ENCODE measurements around the gene CRIP3.
A peak's percentile ranks its signal among the peaks of the same experiment; 100 is the strongest.

CRIP3 gene

DNA sequence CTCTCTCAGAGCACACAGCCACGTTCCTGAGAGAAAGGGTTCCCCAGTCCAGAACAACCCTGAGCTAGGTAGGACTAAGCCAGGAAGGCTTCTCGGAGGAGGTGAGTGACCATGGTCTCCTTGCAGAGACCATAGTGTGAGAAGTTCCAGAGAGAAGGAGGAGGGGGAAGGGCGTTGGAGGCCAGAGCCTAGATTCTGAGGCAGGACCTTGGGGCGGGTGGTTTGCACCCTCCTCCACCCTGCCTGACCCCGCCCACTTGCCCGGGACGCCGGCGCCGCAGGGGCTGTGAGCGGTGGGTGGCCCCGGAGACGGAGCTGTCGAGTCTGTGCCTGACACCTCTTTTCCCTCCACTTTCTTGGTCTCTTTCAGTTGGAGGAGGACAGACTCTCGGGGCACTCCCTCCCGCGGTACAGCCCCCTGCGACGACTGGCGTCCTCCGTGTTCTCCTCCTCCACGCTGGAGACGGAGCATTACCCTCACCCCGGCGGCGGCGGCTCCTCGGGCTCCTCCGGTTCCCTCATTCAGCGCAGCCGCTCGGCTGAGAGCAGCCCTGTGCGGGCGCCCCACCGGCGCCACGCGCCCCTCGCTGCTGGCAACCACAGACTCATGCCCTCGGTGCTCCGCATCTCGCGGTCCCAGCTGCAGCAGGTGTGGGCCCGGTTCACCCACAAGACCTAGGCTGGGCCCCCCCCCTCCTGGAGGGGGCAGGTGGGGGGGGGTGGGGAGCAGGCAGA lies 39.2 kb downstream of the CRIP3 start:
- Histone ChIP-seq H4K20me1 (ENCODE audit: insufficient read depth, low read length, poor library complexity, severe bottlenecking) (no peaks in the 10 kb centered on the region), H3K9ac (ENCODE audit: low read depth, low read length, poor library complexity, severe bottlenecking) (no peak overlapping the region), H3K4me3 (ENCODE audit: low read length, poor library complexity, severe bottlenecking) (peak overlapping the region; percentile 23), H2AFZ (ENCODE audit: low read length) (peak overlapping the region; percentile 58; the same call in 1 of the 2 replicates), H3K79me2 (ENCODE audit: insufficient read depth, low read length) (no peaks in the 10 kb centered on the region), H3K4me1 (ENCODE audit: insufficient read depth, low read length, poor library complexity, severe bottlenecking) (no peaks in the 10 kb centered on the region), H3K36me3 (ENCODE audit: insufficient read depth, low read length) (no peaks in the 10 kb centered on the region), H3K9me2 (replicated peaks; ENCODE audit: low read depth, low read length) (no peaks in the 10 kb centered on the region), H3F3A (ENCODE audit: low read depth) (no peaks in the 10 kb centered on the region), H3K27me3 (ENCODE audit: insufficient read depth, low read length, poor library complexity, severe bottlenecking) (no peaks in the 10 kb centered on the region), H3K9me3 (ENCODE audit: insufficient read depth, low read depth, low read length) (no peaks in the 10 kb centered on the region), H3K4me2 (ENCODE audit: low read depth, low read length, poor library complexity, severe bottlenecking) (peak overlapping the region; percentile 26)
- TF ChIP-seq, protein P1, sequence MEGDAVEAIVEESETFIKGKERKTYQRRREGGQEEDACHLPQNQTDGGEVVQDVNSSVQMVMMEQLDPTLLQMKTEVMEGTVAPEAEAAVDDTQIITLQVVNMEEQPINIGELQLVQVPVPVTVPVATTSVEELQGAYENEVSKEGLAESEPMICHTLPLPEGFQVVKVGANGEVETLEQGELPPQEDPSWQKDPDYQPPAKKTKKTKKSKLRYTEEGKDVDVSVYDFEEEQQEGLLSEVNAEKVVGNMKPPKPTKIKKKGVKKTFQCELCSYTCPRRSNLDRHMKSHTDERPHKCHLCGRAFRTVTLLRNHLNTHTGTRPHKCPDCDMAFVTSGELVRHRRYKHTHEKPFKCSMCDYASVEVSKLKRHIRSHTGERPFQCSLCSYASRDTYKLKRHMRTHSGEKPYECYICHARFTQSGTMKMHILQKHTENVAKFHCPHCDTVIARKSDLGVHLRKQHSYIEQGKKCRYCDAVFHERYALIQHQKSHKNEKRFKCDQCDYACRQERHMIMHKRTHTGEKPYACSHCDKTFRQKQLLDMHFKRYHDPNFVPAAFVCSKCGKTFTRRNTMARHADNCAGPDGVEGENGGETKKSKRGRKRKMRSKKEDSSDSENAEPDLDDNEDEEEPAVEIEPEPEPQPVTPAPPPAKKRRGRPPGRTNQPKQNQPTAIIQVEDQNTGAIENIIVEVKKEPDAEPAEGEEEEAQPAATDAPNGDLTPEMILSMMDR (conservative IDR thresholded peaks at IDR 0.05; ENCODE audit: low read length), result no peak
- no peak for TF ChIP-seq EZH2phosphoT487 (IDR thresholded peaks at IDR 0.05; ENCODE audit: borderline replicate concordance)

DNA sequence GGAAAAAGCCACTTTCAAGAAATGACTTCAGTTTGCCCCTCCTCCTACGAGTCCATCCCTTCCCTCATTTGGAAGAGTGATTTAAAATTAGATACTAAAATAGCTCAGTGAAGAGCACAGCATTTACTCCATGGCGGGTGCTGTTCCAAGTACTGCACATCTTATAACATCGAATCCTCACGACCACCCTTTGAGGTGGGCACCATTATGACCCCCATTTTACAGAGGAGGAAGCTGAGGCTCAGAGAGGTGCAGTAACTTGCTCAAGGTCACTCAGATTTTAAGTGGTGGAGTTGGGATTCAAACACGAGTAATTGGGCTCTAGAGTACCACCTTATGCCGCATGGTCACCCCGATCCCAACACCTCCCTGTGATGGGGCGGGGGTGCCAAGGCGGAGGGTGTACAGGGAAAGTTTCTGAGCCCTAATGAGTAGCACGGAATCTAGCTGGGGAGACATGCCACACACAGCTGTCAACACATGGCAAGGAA lies 39.8 kb downstream of the CRIP3 start:
- Histone ChIP-seq H3K4me1 (ENCODE audit: insufficient read depth, low read length, poor library complexity, severe bottlenecking) (no peaks in the 10 kb centered on the region), H3K9me3 (ENCODE audit: insufficient read depth, low read depth, low read length) (no peaks in the 10 kb centered on the region), H3K79me2 (ENCODE audit: insufficient read depth, low read length) (no peaks in the 10 kb centered on the region), H3F3A (ENCODE audit: low read depth) (no peaks in the 10 kb centered on the region), H3K9me2 (replicated peaks; ENCODE audit: low read depth, low read length) (no peaks in the 10 kb centered on the region), H3K27me3 (ENCODE audit: insufficient read depth, low read length, poor library complexity, severe bottlenecking) (no peaks in the 10 kb centered on the region), H4K20me1 (ENCODE audit: insufficient read depth, low read length, poor library complexity, severe bottlenecking) (no peaks in the 10 kb centered on the region), H3K36me3 (ENCODE audit: insufficient read depth, low read length) (no peaks in the 10 kb centered on the region), H3K4me2 (ENCODE audit: low read depth, low read length, poor library complexity, severe bottlenecking) (no peak overlapping the region), H2AFZ (ENCODE audit: low read length) (0 out of 2 replicates have a peak overlapping the region, but pooled peaks have one; percentile 12), H3K4me3 (ENCODE audit: low read length, poor library complexity, severe bottlenecking) (no peak overlapping the region), H3K9ac (ENCODE audit: low read depth, low read length, poor library complexity, severe bottlenecking) (no peak overlapping the region)
- TF ChIP-seq, protein P1 (conservative IDR thresholded peaks at IDR 0.05; ENCODE audit: low read length), result no peak
- TF ChIP-seq EZH2phosphoT487 (IDR thresholded peaks at IDR 0.05; ENCODE audit: borderline replicate concordance), result no peak

GRCh38 chr6:43268355-43268700 lies 40.3 kb downstream of the CRIP3 start:
- Histone ChIP-seq H3K9ac (ENCODE audit: low read depth, low read length, poor library complexity, severe bottlenecking) (no peak overlapping the region), H3K9me2 (replicated peaks; ENCODE audit: low read depth, low read length) (no peaks in the 10 kb centered on the region), H2AFZ (ENCODE audit: low read length) (peak overlapping the region; percentile 12; the same call in 1 of the 2 replicates), H3K9me3 (ENCODE audit: insufficient read depth, low read depth, low read length) (no peaks in the 10 kb centered on the region), H3F3A (ENCODE audit: low read depth) (no peaks in the 10 kb centered on the region), H3K79me2 (ENCODE audit: insufficient read depth, low read length) (no peaks in the 10 kb centered on the region), H3K4me3 (ENCODE audit: low read length, poor library complexity, severe bottlenecking) (no peak overlapping the region), H3K4me1 (ENCODE audit: insufficient read depth, low read length, poor library complexity, severe bottlenecking) (no peaks in the 10 kb centered on the region), H3K27me3 (ENCODE audit: insufficient read depth, low read length, poor library complexity, severe bottlenecking) (no peaks in the 10 kb centered on the region), H4K20me1 (ENCODE audit: insufficient read depth, low read length, poor library complexity, severe bottlenecking) (no peaks in the 10 kb centered on the region), H3K36me3 (ENCODE audit: insufficient read depth, low read length) (no peaks in the 10 kb centered on the region), H3K4me2 (ENCODE audit: low read depth, low read length, poor library complexity, severe bottlenecking) (no peak overlapping the region)
- no peak for TF ChIP-seq EZH2phosphoT487 (IDR thresholded peaks at IDR 0.05; ENCODE audit: borderline replicate concordance)
